Panc1 (cell line): ENCODE measurements around the gene BATF2. TPM values are rescaled to one million over a fixed set of nuclear protein-coding genes. Genes with fewer than 3 reads are reported as not detected.

Source experiments
- ATAC-seq: fragments of 200-7000 bp; cut with Tn5 transposase; 2 replicates; pipeline ENCODE4 v1.9.1; 2020; ENCODE audit warnings: mild to moderate bottlenecking, moderate library complexity
- BruUV-seq: library from RNA; stranded (reverse); fragments of 400-500 nt; replicated peaks from 2 replicates; lab custom pipeline; 2021; lab: Mats Ljungman, UMichigan
- CTCF ChIA-PET: fragments of 300-600 bp; sonication (Branson Sonifier 250); formaldehyde crosslinking; loops from one replicate; lab custom pipeline; 2022; ENCODE audit warnings: antibody characterized with exemption; lab: Charles Lee
- POLR2A ChIA-PET: fragments of 300-600 bp; sonication (Branson Sonifier 250); formaldehyde crosslinking; loops from one replicate; lab custom pipeline; 2022; ENCODE audit warnings: antibody characterized with exemption; lab: Charles Lee
- DNase-seq: peaks from one replicate; pipeline ENCODE4 v3.0.0-alpha.2; 2010; ENCODE audit warnings: low read depth, low spot score
- H3K27ac ChIP-seq: 2 replicates; pipeline ENCODE4 v1.5.1; 2011; ENCODE audit warnings: mild to moderate bottlenecking, low read length, inconsistent platforms
- H3K27me3 ChIP-seq: fragments of 200-500 bp; sonication (Bioruptor generic); 2 replicates; pipeline ENCODE4 v1.6.0; 2014; ENCODE audit warnings: low read length, inconsistent platforms; ENCODE audit not compliant: control insufficient read depth, insufficient read depth
- H3K36me3 ChIP-seq: fragments of 200-500 bp; sonication (Bioruptor generic); 2 replicates; pipeline ENCODE4 v1.5.1; 2014; ENCODE audit warnings: inconsistent platforms, mild to moderate bottlenecking, low read length, moderate library complexity; ENCODE audit not compliant: control insufficient read depth, insufficient read depth
- H3K4me1 ChIP-seq: 2 replicates; pipeline ENCODE4 v1.5.1; 2011; ENCODE audit warnings: inconsistent platforms, mild to moderate bottlenecking, low read length, moderate library complexity; ENCODE audit not compliant: control insufficient read depth, insufficient read depth
- H3K4me3 ChIP-seq, 2 experiments: 2 replicates each; pipeline ENCODE4 v1.5.1; 2011 to 2012; ENCODE audit warnings: low read depth in 2 of 2, low read length in 2 of 2, mild to moderate bottlenecking in 2 of 2, inconsistent platforms in 1 of 2, moderate library complexity in 1 of 2
- H3K9me3 ChIP-seq: fragments of 200-500 bp; sonication (Bioruptor generic); 2 replicates; pipeline ENCODE4 v1.5.1; 2014; ENCODE audit warnings: low read depth, mild to moderate bottlenecking, inconsistent platforms, low read length, moderate library complexity; ENCODE audit not compliant: control insufficient read depth, insufficient read depth
- CTCF ChIP-seq: fragments of 450-650 bp; IDR thresholded peaks from 2 replicates; pipeline ENCODE4 v1.5.1; 2017; ENCODE audit warnings: mild to moderate bottlenecking
- POLR2AphosphoS5 ChIP-seq: IDR thresholded peaks from 2 replicates; pipeline ENCODE4 v1.6.1; 2012; ENCODE audit warnings: mild to moderate bottlenecking, low read depth, low read length, moderate library complexity
- REST ChIP-seq, 2 experiments: IDR thresholded peaks; 2 replicates each; pipeline ENCODE4 v1.6.1; 2011 to 2012; ENCODE audit warnings: low read depth in 2 of 2, control low read depth in 1 of 2, low read length in 1 of 2, mild to moderate bottlenecking in 1 of 2, moderate library complexity in 1 of 2; ENCODE audit not compliant: insufficient read depth in 1 of 2
- SIN3A ChIP-seq: IDR thresholded peaks from 2 replicates; pipeline ENCODE4 v1.6.1; 2012; ENCODE audit warnings: low read depth, mild to moderate bottlenecking, low read length, moderate library complexity, borderline replicate concordance; ENCODE audit not compliant: insufficient read depth
- TCF7L2 ChIP-seq: IDR thresholded peaks from 2 replicates; pipeline ENCODE4 v1.6.1; 2011; ENCODE audit warnings: mild to moderate bottlenecking, low read depth, low read length, inconsistent platforms
- in situ Hi-C: cut with HindIII; loops from 2 replicates; pipeline ENCODE4 v1.10.0; 2016; ENCODE audit warnings: low sequenced_read_pairs, low pct_unique_long_range_greater_than_20kb
- intact Hi-C: fragments of 100-400 bp; cut with micrococcal nuclease; formaldehyde crosslinking; loops from one replicate; pipeline ENCODE4 v1.10.0; 2022; ENCODE audit not compliant: unreplicated experiment
- total RNA-seq: library from RNA; stranded (reverse); gene quantifications from one replicate; pipeline ENCODE4 v1.2.1, GENCODE V29; 2021; ENCODE audit not compliant: unreplicated experiment

Gene BATF2
- total RNA-seq, 1 experiment from 2014 or later: 1.6 TPM

- H3K27me3 ChIP-seq: no peaks in the 10 kb centered on the region
- peaks cover 5% of the 10 kb centered on the region for H3K4me1 ChIP-seq
- ATAC-seq (no peak), DNase-seq (no peak)
- H3K27ac ChIP-seq: no peak overlapping the region
- no peak overlapping the region for H3K4me3 ChIP-seq
- TF ChIP-seq POLR2AphosphoS5: no peak
- no peak for TF ChIP-seq TCF7L2
- no peak for TF ChIP-seq CTCF
- no peak for TF ChIP-seq SIN3A
- TF ChIP-seq REST (IDR thresholded peaks at IDR 0.05; ENCODE audit: insufficient read depth in 1 of 2, low read depth in 2 of 2, low read length in 1 of 2): no peak
- CTCF ChIA-PET: no interaction called here
- in situ Hi-C loops (no loop called here), intact Hi-C loops (no loop called here)
- POLR2A ChIA-PET: interaction anchor here (0.6 kb wide), 1 partner anchor 66 kb away, joined by 3 read pairs; no protein-coding TSS in a partner anchor
- no peaks in the 10 kb centered on the region for H3K36me3 ChIP-seq
- no TSS peak for BruUV-seq
- H3K9me3 ChIP-seq: no peaks in the 10 kb centered on the region
Measured at GRCh38 chr11:65035579-65035978, 38.8 kb upstream of the BATF2 start.

GRCh38 chr11:65034423-65034822 lies 37.7 kb upstream of the BATF2 start:
- no peaks in the 10 kb centered on the region for H3K9me3 ChIP-seq
- POLR2A ChIA-PET: no interaction called here
- intact Hi-C loops (no loop called here), in situ Hi-C loops (no loop called here)
- H3K4me1 ChIP-seq: no peaks in the 10 kb centered on the region
- TF ChIP-seq POLR2AphosphoS5: no peak
- TF ChIP-seq CTCF: no peak
- no peak for TF ChIP-seq TCF7L2
- TF ChIP-seq REST (IDR thresholded peaks at IDR 0.05; ENCODE audit: insufficient read depth in 1 of 2, low read depth in 2 of 2, low read length in 1 of 2): no peak
- TF ChIP-seq SIN3A: no peak
- CTCF ChIA-PET: no interaction called here
- no peak for DNase-seq
- H3K27me3 ChIP-seq: no peaks in the 10 kb centered on the region
- ATAC-seq: no peak
- H3K4me3 ChIP-seq: no peak overlapping the region
- BruUV-seq: no TSS peak
- no peaks in the 10 kb centered on the region for H3K36me3 ChIP-seq
- no peak overlapping the region for H3K27ac ChIP-seq
